ENCODE data around the gene PPP1R3D.

PPP1R3D gene

DNA sequence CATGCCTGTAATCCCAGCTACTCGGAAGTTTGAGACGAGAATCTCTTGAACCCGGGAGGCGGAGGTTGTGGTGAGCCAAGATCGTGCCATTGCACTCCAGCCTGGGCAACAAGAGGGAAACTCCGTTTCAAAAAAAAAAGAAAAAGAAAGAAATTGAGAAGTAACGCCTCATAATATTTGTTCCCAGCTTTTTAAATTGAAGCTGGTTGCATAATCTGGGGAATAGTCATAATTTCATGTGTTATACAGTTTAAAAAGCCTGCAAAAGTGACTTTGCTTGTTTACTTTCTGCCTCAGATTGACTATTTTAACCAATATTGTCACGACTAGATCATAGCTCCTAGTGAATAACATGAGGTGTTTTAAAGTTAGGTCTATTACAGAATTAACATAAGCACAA, 7.3 kb upstream of the PPP1R3D start:
- no peak for ATAC-seq

DNA sequence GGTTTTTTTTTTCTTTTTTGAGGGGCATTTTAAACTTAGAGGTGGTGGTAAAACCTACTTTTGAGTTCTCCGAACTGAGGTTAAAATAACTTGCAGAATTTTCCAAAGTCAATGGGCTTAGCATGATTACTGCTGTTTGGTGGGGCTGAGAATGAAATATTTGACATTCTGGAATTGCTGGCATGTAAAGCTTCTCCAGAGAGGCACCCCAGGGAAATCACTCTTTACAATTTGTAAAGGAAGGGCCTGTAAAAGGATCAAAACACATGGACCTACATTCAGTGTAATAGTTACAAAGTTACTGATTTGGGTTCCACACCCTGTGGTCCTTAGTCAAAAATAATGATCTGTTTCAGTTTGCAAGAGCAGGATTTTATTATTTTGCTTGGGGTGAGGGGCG, 5.6 kb upstream of the PPP1R3D start:
- ATAC-seq = no peak

- no peak for ATAC-seq
Measured at GRCh38 chr20:59945175-59945574, 5.1 kb upstream of the PPP1R3D start.

DNA sequence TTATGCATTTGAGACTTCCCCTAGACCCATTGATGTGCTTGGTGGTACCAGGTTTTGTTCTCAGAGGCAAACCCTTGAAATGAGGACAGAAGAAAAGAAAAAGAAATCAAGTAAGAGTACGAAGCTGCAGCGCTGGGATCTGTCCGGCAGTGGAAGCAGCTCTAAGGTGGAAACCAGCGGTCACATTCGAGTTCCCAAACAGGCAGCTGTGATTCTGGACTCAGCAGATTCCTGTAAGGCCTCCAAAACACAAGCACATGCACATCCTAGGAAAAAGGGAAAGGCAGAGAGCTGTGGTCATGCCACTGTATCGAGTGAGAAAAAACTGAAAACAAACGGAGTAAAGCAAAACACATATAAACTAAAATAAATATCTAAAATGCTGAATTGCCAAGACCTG, 4.6 kb upstream of the PPP1R3D start:
- ATAC-seq = no peak

DNA sequence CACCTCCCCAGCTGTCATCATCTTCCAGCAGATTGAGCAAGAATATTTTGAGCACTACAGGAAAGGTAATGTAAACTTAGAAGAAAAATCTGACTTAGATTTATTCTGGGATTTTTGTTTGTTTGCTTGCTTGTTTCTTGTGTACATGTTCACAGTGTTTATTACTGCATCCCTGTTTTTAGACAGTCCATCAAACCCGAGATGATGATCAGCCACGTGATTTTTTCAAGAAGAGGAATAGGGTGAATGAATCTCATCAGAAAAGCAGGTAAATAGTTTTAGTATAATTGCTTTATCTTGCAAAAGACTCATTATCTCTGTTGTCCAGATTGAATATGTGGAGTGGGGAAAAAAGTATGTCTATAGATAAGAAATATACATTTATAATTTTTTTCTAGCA, 2.1 kb upstream of the PPP1R3D start:
- ATAC-seq = no peak

- no peak for ATAC-seq
Measured at GRCh38 chr20:59940956-59941294, 820 bp upstream of the PPP1R3D start.

GRCh38 chr20:59939879-59940128, 301 bp downstream of the PPP1R3D start:
- ATAC-seq = peak; percentile 1 to 3

DNA sequence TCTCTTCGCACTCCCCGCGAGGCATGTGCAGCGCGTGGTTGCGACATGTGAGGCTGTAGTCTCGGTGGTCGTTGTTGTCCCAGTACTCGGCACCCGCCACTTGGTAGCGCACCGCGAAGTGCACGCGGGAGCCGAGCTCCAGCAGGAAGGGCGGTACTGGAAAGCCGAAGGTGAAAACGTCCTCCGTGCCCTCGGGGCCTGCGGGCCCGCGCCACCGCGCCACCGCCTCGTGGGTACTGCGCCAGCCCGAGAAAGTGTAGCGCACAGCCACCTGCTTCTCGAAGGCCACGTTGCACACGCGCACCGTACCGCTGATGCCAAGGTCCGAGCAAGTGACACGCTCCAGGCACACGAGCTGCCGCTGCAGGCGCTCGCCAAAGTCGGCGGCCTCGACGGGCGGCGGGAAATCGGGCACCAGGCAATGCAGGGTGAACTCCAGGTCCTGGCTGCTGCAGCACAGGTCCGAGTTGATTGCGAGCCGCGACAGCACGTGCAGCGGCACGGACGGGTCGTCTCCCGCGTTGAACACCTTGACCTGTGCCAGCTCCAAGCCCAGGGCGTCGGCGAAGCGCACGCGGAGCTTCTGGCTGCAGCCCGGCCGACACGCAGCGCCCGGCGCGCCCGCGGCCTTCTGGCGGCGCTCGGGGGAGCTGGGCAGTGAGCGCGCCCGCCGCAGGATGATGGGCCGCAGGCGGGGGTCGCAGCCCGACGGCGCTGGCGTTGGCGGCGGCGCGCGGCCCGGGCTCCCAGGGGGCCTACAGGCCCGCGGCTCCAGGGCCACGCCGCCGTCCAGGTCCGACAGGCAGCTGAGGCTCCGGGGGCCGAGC, 840 bp downstream of the PPP1R3D start:
- ATAC-seq = no peak

DNA sequence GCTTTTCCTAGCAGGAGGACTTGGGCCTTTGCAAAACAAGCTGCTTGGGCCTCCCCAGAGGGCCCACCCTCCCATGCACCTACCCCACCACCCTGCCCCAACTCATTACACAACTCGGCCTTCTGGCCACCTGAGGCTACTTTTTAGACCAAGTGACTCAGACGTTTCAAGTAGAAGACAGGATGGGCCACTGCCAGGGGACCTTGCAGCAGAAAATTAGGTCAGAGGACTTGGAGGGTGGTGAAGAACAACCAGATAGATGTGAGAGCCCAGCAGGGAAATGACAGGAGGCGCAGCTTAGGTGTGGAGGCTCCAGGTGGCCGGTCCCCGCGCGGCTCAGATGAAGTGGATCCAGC, 1.4 kb downstream of the PPP1R3D start:
- ATAC-seq = no peak

GRCh38 chr20:59938221-59938620, 1.9 kb downstream of the PPP1R3D start:
- no peak for ATAC-seq

- ATAC-seq = no peak
Measured at GRCh38 chr20:59937150-59937549, 3.0 kb downstream of the PPP1R3D start.

GRCh38 chr20:59936409-59936808, 3.7 kb downstream of the PPP1R3D start:
- ATAC-seq = no peak

GRCh38 chr20:59935457-59936185, 4.5 kb downstream of the PPP1R3D start:
- no peak for ATAC-seq

GRCh38 chr20:59933849-59934585, 6.1 kb downstream of the PPP1R3D start:
- peak; percentile 83 to 84 for ATAC-seq

DNA sequence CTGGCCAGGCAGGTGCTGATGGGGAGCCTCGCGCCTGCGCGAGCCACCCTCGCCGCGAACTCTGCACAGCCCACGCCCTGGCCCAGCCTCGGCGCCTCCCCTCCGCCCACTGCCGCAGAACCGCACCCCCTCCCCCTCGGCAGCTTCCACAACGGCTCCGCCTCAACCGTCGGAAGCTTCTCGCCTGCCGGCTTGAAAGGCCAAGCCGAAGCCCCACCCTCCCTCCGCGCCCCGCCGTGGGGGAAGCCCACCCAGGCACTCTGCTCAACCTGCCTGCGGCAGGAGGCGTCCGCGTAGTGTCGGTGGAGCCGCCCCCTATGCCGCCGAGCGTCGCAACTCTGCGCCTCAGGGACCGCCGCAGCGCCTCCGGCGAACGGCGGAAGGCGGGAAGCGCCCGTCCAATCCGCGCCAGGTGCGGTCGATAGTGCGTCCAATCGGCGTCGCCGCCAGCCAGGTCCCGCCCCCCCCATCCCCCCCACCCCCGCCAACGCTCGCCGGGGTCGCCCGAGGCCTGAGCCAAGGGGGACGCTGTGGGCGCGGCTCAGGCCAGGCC, 6.7 kb downstream of the PPP1R3D start, which contains the start of gene SYCP2:
Gene SYCP2 (minus strand): TSS at position 342 of the 553 bp plus-strand sequence. CDS start 11,224 bp downstream, outside the sequence.
- ATAC-seq = peak; percentile 76 to 83

DNA sequence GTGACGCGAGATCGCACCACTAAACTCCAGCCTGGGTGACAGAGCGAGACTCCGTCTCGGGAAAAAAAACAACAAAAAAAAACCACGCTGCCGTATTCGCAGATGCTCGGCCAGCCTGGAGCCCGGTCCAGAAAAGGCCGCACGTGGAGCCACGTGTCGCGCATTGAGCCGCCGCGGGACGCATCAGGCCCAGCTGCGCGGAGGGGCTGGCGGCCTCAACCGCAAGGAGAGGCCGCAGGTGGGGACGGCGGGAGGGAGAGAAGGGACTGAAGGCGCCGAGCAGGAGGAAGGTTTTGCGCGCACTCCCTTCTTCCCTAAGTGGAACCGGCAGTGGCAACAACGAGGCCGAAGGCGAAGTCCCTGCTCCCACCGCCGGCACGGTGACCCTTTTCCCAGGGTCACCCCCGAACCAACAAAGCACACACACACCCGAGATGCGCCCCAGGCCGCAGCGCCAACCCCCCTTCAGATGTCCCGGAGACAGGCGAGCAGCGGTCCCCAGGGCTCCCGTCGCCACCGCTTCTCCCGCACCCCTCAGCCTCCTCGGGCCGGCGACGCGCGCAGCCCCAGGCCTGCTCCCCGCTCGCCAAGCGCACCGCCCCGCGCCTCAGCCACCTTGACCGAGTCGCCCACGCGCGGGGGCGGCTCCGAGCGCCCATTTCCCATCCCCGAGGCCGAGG, 7.3 kb downstream of the PPP1R3D start:
- ATAC-seq = no peak

GRCh38 chr20:59931511-59932312, 8.4 kb downstream of the PPP1R3D start:
- ATAC-seq = no peak

DNA sequence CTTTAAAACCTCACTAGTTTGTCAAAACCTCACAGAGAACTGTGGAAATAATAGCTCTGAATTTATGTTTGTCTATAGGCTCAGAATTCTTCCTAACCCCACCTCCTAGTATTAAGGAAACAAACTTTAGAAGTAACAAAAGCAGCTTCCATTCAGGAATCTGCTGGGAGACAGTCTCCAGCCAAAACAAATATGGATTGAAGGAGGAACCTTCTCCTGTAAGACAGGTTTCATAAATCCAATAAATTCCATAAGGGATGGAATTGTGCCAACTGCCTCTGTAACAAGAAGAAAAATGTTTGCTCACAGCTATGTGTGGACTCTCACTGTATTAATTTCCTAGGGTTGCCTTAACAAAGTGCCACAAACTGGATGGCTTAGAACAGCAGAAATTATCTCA, 14.2 kb downstream of the PPP1R3D start:
- ATAC-seq = no peak

DNA sequence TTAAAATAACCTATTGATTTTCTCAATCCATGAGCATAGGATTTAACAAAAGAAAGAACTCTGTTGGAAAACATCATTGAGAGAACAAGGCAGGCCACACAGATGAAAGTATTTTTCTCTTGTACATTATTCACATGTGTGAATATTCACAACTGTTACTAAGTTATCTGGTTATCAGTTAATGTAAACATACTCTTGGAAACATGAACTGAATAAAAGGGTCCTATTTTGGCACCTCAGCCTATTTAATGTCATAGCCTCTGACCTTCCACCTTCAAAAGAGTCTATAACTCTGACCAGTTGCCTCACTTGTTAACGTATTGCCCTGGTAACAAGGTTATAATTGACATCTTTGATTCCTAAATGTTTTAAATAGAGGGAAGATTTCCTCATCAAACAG, 14.7 kb downstream of the PPP1R3D start:
- ATAC-seq = no peak

DNA sequence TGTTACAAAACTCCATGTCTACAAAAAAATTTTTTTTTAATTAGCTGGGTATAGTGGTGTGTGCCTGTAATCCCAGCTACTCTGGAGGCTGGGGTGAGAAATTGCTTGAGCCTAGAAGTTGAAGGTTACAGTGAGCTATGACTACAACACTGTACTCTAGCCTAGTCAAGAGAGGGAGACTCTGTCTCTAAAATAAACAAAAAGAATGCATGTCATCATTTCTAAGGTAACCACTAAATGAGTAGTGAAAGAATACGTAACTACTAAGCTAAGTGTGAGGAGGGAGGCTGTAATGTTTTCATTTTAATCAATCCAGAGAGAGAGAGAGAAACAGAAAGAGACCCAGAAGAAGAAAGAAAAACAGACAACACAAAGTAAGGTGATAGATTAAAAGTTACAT, 16.6 kb downstream of the PPP1R3D start:
- no peak for ATAC-seq

GRCh38 chr20:59920944-59921343, 19.2 kb downstream of the PPP1R3D start:
- ATAC-seq = no peak

GRCh38 chr20:59912609-59913008, 27.5 kb downstream of the PPP1R3D start:
- ATAC-seq = peak in 1 of 2 donors; percentile 27
